AG08396 (cell line): ENCODE data around the gene LGALS8.

ENCODE experiments used
- DNase-seq: peaks from one replicate; pipeline ENCODE4 v3.0.0; 2012; ENCODE audit warnings: low spot score, mixed read lengths

The LGALS8 gene

GRCh38 chr1:236589531-236589930 is 65.7 kb downstream of the LGALS8 start:
- no peak for DNase-seq

DNA sequence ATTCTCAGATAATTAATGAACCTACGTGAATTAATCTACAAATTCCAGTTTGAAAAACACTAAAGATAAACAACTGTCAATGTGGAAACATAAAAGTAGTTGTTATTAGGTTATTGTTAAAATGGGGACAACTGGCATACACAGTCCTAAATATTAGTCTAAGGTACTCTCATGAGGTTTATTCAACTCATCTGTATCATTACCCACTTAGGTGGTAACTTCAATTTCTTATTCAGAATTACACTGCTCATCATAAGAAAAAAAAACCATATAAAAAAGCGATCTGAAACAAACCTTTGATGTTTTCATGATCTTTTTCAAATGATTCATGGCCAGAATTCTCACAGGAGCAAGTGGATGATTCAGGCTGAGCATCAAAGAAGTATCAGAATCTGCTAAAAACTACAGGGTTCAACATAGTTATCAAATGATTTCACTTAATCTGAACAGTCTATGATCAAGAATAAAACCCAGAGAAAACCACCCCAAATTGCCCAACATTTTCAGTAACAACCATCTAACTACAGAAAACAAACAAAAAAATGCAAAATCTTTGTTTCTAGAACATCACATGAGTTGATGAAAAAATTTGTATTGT is 66.9 kb downstream of the LGALS8 start:
- DNase-seq, result no peak

DNA sequence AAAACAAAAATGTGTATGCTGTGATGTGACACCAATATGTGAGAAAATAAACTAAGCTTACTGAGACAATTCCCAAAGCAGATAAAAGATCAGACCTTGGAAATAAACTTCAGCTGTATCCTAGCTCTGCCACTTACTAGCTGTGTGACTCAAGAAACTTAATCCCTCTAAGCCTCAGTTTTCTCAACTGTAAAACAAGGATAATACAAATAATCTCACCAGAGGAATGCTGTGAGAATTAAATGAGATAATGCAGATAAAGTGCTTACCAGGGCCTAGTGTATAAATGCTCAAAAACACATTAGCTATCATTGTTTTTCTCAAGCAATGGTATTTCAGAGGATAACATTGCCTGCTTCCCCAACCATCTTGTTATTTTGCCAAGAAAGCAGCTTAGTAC is 78.4 kb downstream of the LGALS8 start:
- no peak for DNase-seq
